Activated effector memory CD4-positive, alpha-beta T cell treated with Interleukin-2 at 50 U/mL for 16 hours (primary cell): ENCODE data around the gene BLOC1S4.
"Not testable (repeated sequence)": the region's sequence is repeated elsewhere in the genome, so short reads cannot be mapped to it uniquely, and the experiment has no call there.

ENCODE experiments used
- DNase-seq: peaks from one replicate; pipeline ENCODE4 v3.0.0-alpha.2; 2020

Gene BLOC1S4

DNA sequence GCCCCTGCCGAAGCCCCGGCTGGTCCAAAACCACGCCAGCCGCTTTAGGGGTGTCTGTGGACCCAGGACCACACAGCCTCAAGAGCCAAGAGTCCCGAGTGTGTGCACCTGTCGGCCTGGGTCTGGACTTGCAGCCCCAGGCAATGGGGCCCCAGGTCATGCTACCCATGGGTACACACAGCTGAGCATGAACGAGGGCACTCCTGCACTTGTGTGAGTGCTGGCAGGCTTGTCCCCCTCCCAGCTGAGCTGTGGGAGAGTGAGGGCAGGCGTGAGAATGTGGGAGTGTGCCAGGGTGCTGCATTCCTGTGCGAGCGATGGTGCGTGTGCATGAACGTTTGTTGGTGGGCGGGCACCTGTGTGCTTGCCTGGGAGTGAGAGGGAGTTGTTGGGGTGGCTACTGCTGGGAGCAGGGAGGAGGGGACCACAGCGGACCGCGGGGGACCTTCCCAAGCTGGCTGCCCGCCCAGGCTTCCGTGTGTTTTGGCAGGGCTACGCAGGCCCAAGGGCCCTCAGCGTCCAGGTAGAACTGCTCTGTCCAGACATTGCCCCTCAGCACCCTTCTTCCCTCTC lies 30.8 kb downstream of the BLOC1S4 start:
- no peak for DNase-seq

DNA sequence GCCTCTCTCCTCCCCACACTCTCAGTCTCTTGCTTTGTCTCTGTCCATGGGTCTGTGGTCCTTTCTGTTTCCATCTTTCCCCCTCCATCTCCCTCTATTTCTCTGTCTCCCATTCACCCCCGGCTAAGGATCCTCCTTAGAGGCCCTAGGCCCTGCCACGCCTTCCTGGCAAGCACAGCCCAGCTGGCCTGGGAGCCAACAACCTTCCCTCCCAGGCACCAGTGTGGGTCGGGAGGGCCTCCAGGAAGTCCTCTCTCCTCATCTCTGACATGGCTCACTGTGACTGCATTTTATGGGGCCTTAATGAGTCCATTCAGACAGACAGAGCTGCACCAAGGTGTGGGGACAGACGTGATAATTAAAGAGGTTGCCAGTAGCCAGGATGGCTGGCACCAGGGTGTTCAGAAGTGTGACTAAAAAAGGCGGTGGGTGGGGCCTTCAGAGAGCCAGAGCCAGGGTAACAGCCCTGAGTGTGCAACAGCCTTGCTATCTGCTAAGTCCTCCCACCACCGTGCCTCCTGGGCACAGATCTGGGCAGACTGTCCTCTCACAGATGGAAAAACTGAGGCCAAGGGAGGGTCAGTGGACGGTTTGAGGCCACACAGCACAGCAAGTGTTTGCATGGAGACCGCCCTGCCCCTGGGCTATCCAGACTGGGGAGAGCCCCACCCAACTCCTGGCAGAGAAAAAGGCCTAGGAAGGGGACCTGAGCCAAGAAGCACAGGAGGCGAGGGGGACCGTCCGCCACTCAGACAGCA lies 31.5 kb downstream of the BLOC1S4 start:
- no peak for DNase-seq

DNA sequence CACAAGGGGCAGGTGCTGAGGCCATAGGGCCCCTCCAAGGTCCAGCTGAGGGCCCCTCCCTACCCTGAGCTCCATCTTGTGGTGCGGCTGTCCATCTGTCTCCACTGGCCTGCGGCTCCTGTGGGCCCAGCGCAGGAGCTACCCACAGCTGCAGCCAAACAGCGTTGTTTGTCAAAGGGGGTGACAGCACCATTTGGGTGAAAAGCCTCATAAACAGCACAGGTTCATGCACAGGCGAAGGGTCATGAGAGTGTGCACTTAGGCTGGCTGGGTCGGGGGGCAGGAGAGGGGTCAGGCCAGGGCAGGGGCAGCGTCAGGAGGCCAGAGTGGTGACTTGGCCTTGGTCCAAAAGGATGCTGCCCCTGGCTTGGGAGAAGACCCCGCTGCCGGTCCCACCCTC lies 32.3 kb downstream of the BLOC1S4 start:
- DNase-seq: no peak

DNA sequence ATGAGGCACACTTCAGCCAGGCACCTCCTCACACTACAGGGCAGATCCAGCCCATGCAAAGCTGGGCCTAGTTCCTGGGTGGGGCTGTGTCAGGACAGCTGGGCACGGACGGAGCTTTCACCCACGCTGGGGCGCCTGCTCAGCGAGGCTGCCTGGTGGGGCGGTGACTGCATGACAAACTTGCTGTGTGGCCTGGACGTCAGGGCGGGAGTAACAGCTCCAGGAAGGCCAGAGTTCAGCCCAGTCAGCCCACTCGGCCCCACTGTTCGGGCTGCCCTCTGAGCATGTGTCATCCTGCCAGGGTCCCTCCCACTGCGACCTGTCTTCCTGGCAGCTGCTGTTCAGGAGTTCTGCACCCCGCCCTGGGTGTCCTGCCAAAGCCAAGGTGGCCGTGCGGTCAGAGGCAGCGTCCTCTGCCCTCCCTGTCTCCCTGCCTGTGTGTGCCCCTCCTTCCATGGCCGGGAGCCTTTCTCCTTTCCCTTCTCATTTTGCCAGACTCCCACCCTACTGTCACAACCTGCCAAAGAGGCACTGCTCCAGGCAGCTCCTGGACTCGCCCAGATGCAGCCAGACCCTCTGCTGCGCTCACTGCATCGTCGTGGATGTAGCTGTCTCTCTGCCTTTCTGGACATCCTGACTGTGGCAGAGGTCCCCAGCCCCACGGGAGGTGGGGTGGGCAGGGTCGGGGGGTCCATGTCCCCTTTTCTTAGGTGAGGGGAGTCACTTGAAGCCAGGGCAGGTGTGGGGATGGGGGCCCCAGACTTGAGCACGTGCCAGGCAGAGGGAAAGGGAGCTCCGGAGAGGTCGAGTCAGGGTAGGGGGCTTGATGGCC lies 33.6 kb downstream of the BLOC1S4 start:
- no peak for DNase-seq

DNA sequence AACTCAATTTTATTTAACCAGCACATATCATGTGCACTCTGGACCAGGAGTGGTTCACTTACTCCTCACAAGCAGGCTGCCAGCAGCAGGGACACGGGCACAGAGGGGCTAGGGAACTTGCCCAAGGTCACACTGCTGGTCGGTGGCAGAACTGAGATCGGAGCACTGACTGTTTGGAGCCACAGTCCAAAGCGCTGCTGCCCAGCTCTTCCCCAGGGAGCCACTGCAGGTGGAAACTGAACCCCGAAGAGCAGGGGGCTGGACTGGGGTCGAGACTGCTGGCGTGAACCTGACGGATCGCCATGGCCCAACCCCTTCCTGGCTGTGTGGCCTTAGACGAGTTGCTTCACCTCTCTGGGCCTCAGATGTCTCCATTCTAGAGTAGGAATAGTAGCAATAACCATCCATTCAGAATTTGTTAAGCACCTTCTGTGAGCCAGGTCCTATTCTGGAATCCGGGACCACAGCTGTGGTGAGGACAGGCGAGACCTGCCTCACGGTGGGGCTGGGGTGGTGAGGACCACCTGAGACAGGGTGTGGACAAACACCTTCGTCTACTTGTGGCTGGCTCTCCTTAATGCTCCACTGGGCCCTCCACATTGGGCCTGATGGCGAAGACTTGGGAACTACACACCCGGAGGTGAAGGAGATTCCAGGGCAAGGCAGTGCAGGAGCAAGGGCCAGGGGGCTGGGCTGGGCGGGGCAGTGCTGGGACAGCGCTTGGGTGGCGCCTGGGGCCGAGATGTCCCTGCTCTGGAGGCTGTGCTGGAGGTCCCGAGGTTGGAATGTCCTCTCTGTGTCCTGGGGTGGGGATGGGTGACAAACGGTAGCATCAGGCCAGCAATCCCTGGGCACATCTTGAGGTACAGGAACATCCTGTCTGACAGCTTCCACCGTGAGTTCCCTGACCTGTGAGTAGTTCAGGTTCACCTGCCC lies 34.6 kb downstream of the BLOC1S4 start:
- no peak for DNase-seq

DNA sequence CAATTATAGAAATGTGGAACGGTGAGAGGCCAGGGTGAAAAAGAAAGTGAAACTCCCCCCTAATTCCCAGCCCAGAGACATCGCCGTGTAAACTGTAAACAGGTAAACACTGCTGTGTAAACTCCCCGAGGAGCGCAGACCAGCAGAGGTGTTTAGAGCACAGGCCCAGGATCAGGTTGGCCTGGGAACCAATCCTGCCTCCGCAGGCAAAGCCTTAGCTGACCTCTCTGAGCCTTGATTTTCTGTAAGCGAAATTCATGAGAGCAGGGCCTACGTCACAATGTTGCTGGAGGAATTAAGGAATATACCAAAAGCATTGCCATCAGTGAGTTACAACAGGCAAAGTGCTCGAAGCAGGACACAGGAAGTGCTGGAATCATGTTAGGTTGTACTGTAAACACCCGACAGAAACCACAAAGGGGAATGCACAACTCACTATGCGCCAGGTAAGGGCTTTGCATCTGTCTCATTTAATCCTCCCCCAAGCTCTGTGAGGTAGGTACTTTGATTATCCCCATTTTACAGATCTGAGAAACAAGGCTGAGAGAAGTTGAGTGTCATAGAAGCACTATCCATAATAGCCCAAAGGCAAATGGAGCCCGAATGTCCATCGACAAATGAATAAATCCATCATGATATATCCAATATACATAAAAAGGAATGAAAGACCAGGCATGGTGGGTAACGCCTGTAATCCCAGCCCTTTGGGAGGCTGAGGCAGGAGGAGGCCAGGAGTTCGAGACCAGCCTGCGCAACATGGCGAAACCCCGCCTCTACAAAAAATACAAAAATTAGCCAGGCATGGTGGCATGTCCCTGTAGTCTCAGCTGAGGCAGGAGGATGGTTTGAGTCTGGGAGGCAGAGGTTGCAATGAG lies 35.9 kb downstream of the BLOC1S4 start:
- DNase-seq: no peak

DNA sequence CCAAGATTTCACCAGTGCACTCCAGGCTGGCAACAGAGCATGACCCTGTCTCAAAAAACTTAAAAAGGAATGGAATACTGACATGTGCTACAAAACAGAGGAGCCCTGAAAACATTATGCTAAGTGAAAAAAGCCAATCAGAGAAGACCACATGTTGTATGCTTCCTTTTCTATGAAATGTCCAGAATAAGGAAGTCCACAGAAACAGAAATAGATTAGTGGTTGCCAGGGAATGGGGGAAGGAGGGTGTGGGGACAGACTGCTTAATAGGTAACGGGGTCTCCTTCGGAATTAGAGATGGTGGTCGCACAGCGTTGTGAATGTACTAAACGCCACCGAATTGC lies 36.5 kb downstream of the BLOC1S4 start:
- no peak for DNase-seq

DNA sequence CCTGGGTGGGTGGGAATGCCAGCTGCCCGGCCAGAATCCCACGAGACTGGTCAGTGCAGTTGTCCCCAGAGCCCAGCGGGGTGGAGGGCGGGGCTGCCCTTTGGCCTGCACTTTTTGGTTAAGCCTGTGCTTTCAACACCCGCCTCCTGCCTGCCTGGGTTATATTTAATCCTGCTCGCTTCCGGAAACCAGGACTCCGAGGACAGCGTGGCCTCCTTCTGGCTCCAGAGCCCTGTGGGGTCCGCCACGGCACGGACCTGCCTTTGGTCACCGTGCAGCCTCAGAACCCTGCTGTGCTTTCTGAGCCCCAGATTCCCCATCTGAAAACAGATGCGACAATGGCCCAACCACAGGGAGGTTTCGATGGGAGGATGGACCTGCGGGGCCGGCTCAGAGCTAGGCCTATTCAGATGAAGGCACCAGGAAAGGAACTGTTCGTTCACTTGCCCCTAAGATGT lies 37.2 kb downstream of the BLOC1S4 start:
- DNase-seq: no peak

DNA sequence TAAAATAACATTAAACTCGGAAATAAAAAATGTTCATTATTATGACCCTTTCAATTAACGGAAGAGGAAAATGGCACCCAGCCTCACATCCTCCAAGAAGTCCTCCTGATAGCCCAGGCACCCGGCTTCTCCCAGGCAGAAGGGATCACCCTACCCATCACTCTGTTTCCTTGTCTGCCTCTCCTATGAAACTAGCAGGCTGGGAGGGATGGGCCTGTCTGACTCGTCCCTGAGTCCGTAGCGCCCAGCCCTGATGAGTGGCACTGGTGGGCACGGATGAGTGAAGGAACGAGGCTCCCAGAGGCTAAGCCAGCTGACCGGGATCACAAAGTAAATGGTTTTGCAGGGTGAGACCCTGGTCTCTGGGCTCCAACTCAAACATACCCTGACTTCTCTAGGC lies 37.9 kb downstream of the BLOC1S4 start:
- DNase-seq: no peak

DNA sequence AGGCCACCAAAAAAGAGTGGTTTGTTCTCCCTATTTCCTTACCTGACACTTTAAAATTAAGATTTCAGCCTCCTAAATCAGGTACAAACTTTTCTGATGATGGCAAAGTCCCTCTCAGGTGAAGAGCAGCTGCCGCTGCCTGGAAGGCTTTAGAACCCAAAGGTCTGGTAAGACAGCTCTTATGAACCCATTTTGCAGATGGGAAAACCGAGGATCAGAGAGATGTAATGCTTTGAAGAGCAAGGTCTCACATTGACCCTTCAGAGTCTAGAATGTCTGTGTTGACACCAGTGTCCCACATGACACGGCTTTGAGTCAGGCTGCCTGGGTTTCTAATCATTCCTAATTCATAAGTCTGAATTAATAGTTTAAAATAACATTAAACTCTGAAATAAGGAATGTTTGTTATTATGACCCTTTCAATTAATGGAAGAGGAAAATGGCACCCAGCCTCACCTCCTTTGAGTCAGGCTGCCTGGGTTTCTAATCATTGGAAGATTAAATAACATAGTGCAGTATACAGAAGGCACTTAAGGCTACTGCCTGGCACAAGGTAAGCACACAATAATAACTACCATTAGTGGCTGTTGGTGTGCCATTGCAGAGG lies 38.6 kb downstream of the BLOC1S4 start:
- no peak for DNase-seq

DNA sequence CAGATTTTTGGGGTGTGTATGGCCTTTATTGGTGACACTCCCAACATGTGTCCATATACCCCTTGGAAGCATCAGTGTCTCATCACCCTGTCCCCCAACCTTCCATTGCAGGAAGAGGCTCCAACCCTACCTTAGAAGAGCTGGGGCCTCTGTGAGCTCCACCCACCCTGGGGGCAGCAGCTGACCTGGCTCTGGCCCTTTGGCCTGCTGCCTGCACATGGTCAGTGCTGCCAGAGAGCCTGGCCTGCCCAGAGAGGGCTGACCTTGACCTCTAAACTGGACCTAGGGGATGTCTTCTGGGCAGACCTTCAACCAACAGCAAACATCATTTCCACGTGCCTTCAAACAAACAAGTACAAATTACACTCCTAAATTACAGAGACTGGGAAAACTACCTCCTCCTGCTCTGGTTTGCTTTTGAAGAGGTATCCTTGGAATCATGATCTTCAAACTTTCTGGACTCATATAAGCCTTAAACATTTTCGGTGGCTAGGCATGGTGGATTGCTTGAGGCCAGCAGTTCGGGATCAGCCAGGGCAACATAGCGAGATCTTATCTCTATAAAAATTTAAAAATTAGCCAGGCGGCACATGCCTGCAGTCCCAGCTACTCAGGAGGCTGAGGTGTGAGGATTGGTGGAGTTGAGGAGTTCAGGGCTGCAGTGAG lies 39.2 kb downstream of the BLOC1S4 start:
- DNase-seq: no peak

DNA sequence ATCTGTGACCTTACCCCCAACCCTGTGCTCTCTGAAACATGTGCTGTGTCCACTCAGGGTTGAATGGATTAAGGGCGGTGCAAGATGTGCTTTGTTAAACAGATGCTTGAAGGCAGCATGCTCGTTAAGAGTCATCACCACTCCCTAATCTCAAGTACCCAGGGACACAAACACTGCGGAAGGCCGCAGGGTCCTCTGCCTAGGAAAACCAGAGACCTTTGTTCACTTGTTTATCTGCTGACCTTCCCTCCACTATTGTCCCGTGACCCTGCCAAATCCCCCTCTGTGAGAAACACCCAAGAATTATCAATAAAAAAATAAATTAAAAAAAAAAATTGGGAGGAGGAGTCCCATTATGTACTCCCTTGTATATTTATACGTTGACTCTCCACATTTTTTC lies 40.4 kb downstream of the BLOC1S4 start:
- DNase-seq: not testable (repeated sequence)

DNA sequence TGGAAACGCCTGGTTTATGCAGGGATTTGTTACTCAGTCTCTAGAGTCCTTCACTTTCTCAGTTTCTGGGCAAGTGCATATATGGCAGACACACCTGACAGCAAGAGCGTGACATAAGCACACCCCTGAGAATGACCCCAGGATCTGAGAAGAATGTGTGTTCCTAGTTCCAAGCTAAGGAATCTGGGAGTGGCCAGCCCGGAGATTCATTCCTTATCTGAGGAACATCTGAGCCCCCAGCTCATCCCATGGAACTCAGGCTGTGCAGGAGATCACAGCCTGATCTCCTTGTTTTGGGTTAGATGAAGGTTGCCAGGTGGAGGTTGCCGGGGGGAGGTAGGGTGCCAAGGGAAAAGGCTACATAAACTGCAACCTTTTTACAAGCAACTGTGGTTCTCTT lies 42.8 kb downstream of the BLOC1S4 start:
- no peak for DNase-seq

DNA sequence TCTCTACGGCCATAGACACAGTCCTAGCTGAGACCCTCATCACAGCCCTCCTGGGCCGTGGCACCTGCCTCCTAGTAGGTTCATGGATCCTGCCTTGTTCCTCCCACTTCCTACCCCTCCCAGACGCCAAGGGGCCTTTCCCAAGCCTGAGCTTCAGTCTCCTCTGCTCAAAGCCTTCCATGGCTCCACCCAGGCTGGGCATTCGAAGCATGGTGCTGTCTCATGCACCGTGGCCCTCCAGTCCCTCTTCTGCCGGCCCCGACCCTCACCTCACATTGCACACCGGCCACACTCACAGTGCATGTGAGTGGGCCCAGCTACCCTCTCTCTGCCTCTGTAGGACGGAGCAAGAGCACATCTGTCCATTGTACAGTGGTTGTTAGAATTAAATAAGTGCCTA lies 44.9 kb downstream of the BLOC1S4 start:
- DNase-seq: no peak

DNA sequence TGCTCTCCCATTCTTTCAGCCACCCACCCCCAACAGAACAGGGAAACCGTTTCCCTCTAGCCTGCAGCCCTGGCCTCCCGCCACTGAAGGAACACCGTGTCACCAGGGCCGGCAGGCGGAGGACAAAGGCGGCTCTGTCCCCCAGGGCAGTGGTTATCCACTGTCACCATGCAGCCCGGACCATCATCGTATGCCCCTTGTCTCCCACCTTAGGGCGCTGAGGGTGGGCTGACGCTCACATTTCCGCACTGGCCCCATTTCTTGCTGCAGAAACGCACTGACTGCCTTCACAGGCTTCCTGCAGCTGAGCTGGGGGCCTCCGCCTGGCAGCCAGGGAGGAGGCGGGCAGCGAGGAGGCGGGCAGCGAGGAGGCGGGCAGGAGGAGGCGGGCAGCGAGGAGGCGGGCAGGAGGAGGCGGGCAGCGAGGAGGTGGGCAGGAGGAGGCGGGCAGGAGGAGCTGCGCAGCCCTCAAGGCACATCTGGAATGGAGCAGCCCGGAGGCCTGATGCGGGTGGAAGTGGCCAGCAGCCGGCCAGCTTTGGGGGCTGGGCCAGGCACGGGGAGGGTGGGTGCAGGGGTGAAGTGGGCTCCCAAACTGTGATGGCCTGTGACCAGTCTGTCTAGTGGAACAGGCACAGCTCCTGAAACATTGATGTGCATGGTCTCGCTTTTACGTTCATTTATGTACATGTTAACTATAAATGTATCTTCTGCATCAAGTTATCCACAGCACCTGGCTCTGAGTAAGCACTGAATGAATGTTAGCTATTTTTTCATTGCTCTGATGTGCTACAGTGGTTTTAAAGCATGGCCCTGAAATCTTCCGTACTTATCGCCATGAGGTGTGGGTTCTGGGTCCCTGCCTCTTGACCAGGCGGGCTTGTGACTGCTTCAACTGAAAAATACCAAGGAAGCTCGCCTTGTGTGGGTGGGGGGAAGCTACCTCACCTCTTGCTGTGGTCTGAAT lies 46.0 kb downstream of the BLOC1S4 start:
- no peak for DNase-seq

DNA sequence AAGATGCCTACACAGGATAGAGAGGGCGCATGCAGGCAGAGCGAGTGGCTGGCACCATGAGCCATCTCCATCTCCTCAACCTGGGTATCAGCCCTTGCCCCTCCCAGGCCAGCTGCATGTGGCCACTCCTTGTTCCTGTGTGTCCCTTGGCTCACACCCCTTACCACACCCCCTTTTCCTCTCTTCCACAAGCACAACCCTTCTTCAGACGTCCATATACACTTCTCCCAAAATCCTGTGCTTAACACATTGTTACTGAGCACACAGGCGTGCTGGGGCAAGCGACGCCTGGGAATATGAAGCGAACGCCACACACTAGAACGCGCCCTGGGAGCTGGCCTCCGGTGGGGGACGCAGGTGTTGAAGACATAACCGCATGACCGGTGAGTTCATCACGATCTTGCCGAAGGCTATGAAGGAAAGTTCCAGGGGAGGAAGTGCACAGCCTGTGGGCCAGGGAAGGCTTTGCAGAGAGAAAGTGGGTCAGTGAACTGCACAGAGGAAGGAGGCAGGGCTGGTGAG lies 47.4 kb downstream of the BLOC1S4 start:
- DNase-seq: no peak

DNA sequence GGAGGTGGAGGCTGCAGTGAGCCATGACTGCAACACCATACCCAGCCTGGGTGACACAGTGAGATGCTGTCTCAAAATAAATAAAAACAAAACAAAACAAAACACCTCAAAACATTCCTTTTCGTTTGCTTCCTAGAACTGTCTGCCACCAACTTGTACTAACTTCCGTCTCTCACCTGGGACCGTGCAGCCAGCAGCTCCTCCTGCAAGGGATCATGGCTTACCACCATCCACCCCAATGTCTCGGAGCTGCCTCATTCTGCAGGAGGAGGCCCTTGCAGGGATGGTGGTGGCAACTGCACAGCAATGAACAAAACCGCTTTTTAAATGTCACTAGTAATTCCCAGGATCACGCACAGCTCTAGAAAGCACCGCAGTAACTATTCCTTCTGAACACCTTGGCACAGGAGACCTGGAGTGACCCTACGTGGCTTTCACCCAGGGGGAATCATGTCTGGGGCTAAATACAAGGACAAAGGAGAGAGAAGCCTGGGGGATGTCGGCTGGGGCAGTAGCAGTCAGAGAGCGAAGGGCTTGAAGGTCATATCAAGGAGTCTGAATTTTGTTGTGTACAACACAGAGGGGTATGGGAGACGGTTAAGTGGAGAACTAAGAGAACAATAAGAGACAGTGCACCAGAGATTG lies 49.1 kb downstream of the BLOC1S4 start:
- no peak for DNase-seq

DNA sequence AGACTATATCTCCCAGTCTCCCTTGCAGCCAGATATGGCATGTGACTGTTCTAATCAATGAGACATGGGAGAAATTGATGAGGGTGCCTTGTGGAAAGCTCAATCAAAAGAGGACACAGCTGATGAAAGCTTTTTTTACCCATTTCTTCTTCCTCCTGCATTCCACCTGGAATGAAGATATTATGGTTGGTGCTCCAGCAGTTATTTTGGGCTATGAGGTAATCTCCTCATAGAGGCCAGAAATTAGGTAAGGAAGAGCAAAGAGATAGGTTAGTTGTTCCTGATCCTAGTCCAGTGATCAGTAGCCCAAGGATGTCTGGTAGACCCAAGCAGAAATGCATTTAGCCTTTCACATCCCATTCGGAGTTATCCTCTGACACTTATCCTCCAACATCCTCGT lies 49.7 kb downstream of the BLOC1S4 start:
- DNase-seq: no peak
